GM12878 (cell line): ENCODE data around the gene RAD51B.

Source experiments
- BCL11A ChIP-seq: IDR thresholded peaks from 2 replicates; pipeline ENCODE4 v1.6.1; 2011; ENCODE audit warnings: low read depth, low read length
- CBX3 ChIP-seq: fragments of 200-600 bp; sonication (generic); IDR thresholded peaks from 2 replicates; pipeline ENCODE4 v1.6.1; 2016; ENCODE audit warnings: low read depth, borderline replicate concordance
- CEBPB ChIP-seq, 2 experiments: fragments of 150-350 bp in 1 of 2; IDR thresholded peaks; 2 replicates each; pipeline ENCODE4 v1.6.1; 2012 to 2014; ENCODE audit warnings: low read depth in 2 of 2, low read length in 2 of 2, borderline replicate concordance in 1 of 2, inconsistent platforms in 1 of 2
- CTCF ChIP-seq, 3 experiments: IDR thresholded peaks in 2 of 3; conservative IDR thresholded peaks in 1 of 3; 2 replicates each; pipeline ENCODE4 v1.5.1; 2011; ENCODE audit warnings: low read depth in 3 of 3, low read length in 3 of 3, mild to moderate bottlenecking in 3 of 3, control low read depth in 2 of 3, moderate library complexity in 2 of 3, inconsistent platforms in 1 of 3, mixed read lengths in 1 of 3; ENCODE audit not compliant: control insufficient read depth in 2 of 3, insufficient read depth in 1 of 3; ENCODE audit errors: extremely low read depth in 1 of 3
- E2F4 ChIP-seq: IDR thresholded peaks from 2 replicates; pipeline ENCODE4 v1.6.1; 2012; ENCODE audit warnings: low read depth, low read length, improper control_type of control experiment
- ELK1 ChIP-seq: IDR thresholded peaks from 2 replicates; pipeline ENCODE4 v1.6.1; 2012; ENCODE audit warnings: low read depth, low read length, improper control_type of control experiment
- IKZF1 ChIP-seq: fragments of 450-650 bp; conservative IDR thresholded peaks from 2 replicates; pipeline ENCODE4 v1.6.1; 2017; ENCODE audit warnings: antibody characterized with exemption, mild to moderate bottlenecking
- MAX ChIP-seq: IDR thresholded peaks from 2 replicates; pipeline ENCODE4 v1.6.1; 2012; ENCODE audit warnings: low read depth, low read length, improper control_type of control experiment
- POLR2A ChIP-seq: IDR thresholded peaks from 2 replicates; pipeline ENCODE4 v1.6.1; 2011; ENCODE audit warnings: low read depth, mild to moderate bottlenecking, low read length
- REST ChIP-seq: IDR thresholded peaks from 2 replicates; pipeline ENCODE4 v1.6.1; 2012; ENCODE audit warnings: mild to moderate bottlenecking, low read depth, low read length
- ZNF274 ChIP-seq: IDR thresholded peaks from one replicate; pipeline ENCODE4 v1.8.0; 2011; ENCODE audit not compliant: insufficient read length, insufficient read depth

GRCh38 chr14:68172216-68172615 is 352.6 kb downstream of the RAD51B start:
- TF ChIP-seq CTCF (IDR thresholded peaks at IDR 0.05 in 2 of 3, conservative IDR thresholded peaks at IDR 0.05 in 1 of 3; ENCODE audit: control insufficient read depth in 2 of 3, extremely low read depth in 1 of 3, insufficient read depth in 1 of 3, low read depth in 3 of 3, low read length in 3 of 3) (no peak), REST (no peak), POLR2A (no peak), BCL11A (no peak), ELK1 (no peak), MAX (no peak), CBX3 (no peak), IKZF1 (no peak), E2F4 (no peak), CEBPB (IDR thresholded peaks at IDR 0.05; ENCODE audit: borderline replicate concordance in 1 of 2, low read depth in 2 of 2, low read length in 2 of 2) (no peak), ZNF274 (no peak)
